ENCODE results near the gene RAP1GAP2.
A peak's percentile ranks its signal among the peaks of the same experiment; 100 is the strongest.

Gene RAP1GAP2

DNA sequence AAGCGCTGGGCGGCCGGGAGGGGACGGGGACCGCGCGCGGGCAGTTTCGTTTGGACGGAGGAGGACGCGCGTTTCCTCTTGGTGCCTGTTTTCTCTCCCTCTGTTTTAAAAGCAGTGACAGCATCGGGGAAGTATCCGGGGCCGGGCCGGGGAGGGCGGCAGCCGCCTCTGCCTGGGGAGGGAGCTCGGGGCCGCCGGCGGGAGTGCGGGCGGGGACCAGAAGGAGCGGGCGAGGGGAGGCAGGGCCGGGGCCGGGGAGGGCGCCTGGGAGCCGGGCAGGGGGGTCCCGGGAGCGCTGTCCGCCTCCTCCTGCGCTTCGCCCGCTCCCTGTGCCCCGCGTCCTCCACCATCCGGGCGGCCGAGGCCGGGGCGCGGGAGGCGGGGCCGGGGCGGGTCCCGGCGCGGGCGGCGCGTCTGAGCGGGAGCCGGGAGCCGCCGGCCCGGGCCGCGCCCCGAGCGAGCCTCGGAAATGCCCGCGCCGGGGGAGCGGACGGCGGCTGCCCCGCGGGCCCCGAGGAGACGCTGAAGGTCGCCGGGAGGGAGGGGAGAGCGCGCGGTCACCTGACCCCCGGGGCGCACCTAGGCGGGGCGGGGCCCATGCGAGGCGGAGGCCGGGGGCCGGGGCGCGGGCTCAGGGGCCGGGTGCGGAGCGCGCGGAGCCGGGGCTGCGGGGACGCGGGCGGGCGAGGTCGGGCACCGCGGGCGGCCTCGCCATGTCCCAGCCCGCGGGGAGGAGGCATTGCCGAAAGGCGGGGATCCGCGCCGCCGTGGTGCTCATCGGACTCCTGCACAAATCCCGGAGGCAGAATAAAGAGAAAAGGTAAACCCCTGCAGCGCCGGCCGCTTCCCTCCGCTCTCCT, 57.3 kb downstream of the RAP1GAP2 start:
- DNase-seq (ENCODE audit: low spot score): peak; percentile 81

DNA sequence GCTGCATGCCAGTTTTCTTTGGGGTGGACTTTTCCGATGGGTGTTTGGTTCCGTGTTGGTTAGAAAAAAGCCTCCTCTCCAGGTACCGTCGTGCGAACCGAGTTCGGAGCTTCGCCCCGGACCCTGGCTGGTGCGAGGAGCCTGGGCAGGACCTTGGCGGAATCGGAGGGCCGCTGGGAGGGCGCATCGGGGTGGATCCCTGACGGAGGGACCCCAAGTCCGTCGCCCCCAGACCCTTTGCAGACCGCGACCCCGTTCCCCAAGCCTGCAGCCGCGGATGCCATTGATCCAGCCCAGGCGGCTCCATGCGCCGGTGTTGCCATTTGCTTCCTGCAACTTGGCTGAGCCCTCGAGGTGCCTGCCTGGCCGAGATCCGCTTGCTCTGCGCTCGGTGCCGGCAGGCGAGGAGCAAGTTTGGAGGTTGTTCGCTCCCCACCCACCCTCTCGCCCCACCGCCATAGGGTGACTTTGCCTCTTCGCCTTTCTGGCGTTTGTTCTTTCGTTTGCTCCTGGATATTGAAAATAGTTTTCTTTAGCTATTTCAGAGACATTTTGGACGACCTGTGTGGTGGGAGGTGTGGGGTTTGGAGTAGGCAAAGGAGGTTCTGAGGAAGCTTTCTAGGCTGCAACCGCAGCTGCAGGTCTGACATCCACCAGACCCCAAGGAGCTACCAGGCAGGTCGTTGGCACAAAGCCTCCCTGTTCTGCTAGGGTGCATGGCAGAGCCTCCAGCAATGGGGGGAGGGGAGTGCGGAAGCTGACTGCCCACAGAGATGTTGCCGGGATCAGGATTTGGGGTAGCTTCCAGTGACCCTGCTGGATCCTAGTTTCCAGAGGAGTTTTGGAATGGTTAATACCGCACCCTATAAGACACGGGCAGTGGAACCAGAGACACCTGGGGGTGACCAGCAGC, 58.2 kb downstream of the RAP1GAP2 start:
- no peak for DNase-seq (ENCODE audit: low spot score)

DNA sequence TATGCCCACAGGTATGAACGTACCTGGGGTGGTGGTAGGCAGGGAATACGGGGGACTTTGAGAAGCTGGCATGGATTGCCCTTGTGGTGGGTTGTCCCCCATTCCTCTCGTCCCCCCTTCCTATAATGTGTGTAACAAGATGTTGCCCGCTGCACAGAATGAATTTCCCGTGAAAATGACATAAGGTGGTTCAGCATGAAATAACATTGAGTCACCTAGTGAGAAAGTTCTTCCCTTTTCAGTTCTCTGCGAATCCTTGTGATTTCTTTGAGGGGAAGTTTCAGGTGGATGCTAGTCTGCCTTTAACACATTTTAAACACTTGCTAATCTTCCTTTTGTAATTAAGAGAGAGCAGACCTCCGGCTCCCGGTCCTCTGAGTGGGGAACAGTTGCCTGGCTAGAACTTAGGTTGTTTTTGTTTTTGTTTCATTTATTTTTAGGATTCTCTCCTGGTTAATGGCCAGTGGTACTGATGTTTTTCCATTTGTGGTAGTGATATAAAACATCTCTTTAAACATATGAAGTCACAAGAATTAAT, 58.9 kb downstream of the RAP1GAP2 start:
- DNase-seq (ENCODE audit: low spot score): no peak

DNA sequence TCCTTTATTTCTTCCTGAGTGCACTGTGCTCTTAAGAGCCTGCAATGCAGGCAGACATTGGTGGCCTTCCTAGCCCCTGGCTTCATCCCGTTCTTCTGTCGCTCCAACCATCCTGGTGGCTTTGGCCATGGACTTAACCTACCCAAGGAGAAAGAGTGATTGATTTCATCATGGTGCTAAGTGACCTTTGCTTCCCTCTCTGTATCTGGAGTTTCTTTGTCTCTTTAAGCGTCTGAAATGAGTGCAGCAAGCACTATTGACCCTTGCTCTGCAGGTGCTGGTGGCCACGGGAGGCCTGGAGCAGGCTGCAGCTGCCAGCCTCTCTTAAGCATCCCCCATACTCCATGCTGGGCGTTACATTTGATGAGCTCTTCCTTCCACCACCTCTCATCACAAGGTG, 60.5 kb downstream of the RAP1GAP2 start:
- no peak for DNase-seq (ENCODE audit: low spot score)

DNA sequence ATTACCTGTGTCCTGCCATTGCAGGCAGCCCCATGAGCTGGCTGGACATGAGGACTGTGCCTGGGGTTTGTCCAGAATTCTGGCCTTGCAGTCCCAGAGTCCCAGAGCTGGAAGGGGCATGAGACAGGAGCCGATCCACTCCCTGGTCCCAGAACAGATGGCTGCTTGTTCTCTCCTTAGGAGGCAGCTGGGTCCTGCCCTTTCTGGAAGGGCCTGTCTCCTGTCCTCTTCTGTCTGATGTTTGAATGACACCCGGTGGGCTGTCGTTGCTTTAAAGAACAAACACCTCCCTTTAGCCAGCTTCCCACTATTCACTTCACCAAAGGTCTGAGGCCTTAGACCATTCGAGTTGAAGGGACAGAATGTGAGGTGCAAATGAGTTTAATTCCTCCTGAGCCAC, 63.8 kb downstream of the RAP1GAP2 start:
- DNase-seq (ENCODE audit: low spot score): no peak

DNA sequence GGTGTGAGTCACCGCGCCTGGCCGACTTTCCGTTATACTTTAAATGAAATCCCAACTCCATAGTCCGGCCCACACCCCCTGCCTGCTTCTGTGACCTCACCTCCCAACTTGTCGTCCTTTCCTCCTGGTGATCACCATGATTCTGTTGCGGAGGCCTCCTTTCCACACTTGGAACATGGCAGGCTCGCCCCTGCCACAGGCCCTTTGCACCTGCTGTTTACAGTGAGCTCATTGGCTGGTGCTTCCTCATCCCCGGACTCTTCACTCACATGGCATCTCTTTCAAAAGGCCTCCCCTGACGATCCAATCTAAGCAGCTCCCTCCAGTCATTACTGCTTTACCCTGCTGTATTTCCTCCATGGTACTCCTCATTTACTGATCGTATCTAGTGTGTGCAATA, 64.6 kb downstream of the RAP1GAP2 start:
- DNase-seq (ENCODE audit: low spot score): no peak

DNA sequence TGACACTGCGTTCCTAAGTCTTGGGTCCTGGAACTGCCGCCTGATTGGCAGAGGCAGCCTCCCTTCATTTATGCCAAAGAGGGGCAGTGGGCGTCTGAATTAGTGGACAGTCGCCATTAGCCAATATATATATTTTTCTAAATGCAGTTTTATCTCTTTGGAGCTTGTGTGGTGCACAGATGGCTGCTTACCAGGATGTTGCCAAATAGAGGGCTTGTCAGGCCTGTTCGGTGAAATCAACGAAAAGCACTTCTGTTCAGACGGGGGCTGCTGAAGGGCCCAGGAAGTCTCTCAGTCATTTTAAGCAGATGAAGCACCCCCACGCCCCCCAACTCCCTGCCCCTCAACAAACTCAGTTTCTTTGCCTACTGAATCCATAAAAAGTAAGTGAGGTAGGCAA, 66.0 kb downstream of the RAP1GAP2 start:
- DNase-seq (ENCODE audit: low spot score): no peak

DNA sequence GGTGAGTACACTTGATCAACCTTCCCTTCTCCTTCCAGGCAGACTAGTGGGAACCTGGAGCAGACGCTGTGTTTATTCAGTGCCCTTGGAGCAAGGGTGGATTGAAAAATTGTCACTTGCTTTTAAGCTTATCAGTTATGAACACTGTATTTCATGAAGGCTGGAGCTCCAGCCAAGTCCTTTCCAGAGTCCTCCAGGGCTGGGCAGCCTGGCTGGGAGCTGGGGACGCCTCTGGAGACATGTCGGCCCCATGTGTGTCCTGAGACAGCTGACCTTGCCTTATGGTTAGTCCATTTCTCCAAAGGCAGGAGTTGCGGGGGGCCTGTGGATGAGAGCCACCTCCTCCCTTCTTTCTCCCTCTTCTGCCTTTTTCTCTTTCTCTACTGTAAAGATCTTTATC, 67.0 kb downstream of the RAP1GAP2 start:
- DNase-seq (ENCODE audit: low spot score): no peak

DNA sequence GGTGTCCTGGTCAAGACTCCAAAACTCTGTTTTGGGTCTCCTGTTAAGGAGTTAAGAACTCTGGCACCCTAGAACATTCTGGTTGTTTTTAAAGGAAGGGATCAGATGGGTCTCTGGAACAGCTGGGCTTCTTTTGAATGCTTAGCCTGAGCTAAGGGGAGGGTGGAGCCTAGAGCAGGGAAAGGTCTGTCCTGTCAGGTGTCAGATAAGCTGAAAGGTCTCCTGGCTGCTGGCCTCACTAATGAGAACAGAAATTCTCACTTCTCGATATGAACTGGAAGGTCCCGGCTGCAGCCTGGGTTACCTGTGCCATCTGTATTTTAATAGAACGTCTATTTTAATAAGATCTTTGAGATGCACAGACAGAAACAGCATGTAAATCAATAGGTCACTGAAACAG, 69.0 kb downstream of the RAP1GAP2 start:
- no peak for DNase-seq (ENCODE audit: low spot score)

DNA sequence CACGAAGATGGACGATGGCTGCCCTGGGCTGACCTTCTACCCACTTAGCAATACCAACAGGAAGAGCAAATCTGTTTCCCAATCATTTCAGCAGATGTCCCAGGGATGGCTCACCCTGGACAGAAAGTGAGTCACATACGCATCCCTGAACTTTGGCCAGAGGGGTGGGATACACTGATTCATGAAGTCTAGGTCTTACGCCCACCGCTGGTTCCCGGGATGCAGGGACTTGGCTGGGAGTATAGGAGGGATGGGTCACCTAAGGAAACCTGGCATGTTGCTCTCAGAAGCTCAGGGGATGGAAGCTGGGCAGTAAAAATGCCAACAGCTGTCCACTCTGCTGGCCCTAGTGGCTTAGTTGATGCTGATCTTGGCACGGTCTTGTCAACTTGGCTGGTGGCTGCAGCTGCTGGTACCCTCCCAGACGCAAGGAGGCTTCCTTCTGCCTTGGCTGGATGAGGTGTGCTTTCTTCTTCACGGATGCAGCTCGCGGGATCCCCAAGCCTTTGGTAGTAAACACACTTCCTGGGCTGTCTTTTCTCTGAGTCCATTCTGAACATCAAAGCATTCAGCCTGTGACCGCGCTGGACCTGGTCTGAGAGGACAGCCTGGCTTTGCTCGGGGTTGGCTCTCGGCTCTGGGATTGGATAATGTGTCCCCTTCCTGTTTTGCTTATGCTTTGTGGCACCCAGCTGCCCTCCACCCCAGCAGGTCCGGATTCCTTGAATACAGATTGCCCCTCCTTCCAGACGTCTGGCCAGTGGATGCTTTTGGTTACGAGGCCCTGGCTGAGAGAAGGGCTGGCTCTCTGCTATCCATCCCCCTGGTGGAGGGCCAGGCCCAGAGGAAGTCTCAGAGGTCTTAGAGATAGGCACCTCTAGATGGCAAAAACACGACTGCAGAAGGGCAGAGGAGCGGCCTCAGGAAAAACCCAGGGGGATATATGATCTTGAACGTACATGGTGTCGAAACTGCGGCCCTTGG, 71.5 kb downstream of the RAP1GAP2 start:
- no peak for DNase-seq (ENCODE audit: low spot score)

DNA sequence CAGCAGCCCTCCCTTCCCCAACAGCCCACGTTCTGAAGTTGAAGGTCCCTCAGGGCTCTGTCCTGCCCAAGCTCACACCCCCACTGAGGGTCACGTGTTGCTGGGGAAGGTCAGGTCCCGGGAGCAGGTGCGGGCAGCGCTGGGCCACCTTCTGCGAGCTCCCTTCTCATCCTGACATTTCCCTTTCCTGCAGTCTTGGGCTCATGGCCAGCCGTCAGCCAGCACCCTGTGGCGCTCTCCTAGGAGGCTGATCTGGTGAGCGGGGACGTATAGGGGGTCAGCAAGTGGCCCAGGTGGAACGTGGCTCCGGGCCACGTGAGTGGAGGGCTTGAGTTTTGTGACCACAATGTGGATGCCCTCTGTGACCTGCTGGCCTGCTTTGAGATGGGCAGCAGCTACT, 73.4 kb downstream of the RAP1GAP2 start:
- DNase-seq (ENCODE audit: low spot score): no peak

DNA sequence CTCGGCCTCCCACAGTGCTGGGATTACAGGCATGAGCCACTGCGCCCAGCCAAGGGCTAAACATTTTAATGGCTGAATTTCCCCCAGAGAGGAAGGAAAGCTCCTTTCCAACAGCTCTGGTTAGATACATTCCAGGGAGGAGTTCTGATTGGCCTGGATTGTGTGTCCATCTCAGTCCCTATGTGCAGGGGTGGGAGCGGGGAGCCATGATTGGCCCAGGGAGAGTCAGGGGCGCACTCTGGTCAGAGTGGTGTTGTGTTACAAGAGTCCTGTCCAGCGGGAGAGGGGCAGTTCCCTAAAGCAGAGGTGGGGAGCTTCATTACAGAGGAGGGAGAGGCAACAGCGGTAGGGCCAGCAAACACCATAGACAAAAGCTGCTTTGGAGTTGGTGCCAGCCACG, 75.0 kb downstream of the RAP1GAP2 start:
- DNase-seq (ENCODE audit: low spot score): no peak

DNA sequence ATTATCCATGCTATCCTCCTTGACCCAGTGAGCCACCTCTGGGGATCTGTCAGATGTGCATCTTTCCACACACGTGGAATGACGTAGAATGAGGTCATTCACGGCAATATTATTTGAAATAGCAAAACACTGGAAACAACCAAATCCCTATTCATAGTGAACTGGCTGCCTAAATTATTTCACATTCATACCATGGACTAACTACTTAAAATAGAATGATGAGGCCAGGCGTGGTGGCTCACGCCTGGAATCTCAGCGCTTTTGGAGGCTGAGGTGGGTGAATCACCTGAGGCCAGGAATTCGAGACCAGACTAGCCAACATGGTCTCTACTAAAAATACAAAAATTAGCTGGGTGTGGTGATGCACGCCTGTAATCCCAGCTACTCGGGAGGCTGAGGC, 75.5 kb downstream of the RAP1GAP2 start:
- no peak for DNase-seq (ENCODE audit: low spot score)

DNA sequence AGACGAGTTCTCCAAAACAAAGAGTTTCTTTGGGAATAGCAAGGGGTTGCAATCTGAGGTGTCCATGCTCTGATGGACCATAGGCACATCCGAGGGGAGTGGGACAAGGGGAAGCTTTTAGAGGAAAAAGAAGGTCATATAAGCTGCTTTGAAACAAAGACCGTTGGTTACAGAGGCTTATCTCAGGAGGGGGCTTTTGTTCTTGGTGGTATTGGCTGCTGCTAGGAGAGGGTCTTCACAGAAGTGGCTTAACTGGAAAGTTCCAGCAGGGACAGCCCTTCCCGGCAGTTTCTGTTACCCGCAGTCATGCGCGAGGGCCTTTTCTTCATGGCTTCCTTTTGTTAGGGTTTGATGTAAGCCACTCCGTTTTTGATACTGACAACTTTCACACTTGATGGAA, 76.0 kb downstream of the RAP1GAP2 start:
- no peak for DNase-seq (ENCODE audit: low spot score)

DNA sequence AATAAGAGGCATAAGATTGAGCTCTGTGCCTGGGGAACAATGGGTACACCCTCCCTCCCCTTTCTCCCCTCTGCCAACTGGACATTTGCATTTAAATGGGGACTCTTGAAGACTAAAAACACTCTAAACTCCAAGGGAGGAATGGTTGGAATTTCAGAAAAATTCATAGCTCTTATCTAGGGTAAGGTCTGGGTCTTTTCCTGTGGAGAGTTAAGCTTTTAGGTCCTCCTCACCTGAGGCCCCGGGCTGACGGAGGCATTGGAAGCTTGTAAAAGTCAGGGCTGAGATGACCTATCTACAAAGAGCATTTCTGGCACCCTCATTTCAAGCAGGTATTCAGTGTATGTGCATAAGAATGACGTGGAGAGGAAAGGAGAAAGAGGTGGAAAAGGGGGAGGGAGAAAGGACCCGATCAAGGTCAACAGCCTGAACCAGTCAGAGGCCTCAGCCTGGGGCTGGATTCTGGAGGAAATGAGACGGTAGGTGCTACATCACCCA, 78.0 kb downstream of the RAP1GAP2 start:
- DNase-seq (ENCODE audit: low spot score): no peak

DNA sequence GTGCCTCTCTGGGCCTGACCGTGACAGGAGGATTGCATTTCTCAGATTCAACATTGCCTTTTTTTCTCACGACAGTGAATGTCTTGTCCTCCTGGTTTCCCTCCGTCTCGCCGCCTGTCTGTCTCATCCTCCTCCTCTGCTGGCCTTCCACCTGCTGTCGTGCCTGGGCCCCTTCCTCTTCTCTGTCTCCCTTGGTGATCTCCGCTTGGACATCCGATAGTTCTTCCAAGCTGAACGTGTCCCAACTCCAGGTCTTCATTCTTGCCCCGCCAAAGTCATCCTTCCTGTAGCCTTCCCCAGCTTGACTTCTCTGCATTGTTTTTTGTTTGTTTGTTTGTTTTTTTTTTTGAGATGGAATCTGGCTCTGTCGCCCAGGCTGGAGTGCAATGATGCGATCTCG, 79.4 kb downstream of the RAP1GAP2 start:
- DNase-seq (ENCODE audit: low spot score): no peak

DNA sequence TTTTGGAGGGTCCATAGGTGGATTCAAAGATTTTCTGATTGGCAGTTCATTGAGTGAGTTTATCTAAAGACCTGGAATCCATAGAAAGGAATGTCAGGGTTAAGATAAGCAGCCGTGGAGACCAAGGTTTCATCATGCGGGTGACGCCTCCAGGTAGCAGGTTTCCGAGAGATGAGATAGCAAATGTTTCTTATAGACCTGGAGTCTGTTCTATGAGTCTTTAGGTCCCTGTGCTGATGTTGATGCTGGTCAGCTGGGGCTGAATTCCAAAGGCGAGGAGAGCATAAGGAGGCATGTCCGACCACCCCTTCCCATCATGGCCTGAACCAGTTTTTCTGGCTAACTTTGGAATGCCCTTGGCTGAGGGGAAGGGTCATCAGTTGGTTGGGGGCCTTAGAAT, 80.2 kb downstream of the RAP1GAP2 start:
- DNase-seq (ENCODE audit: low spot score): no peak

DNA sequence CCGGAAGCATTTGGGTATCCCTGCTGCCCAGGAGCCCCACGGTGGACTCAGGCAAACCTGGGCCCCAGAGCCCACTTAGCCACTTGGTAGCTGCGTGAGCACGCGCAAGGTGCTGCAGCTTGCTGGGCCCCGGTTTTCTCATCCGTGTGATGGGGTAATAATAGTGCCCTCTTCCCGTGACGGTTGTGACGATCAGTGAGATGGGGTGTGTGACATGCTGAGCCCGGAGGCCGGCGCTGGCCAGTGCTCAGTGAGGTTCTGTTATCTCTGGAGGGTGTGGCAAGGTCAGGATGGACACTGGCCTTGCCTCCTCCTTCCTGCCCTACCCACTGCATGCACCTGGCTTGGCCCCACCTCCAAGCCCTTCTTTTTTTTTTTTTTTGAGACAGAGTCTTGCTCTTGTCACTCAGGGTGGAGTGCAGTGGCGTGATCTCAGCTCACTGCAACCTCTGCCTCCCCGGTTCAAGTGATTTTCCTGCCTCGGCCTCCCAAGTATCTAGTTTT, 82.6 kb downstream of the RAP1GAP2 start:
- no peak for DNase-seq (ENCODE audit: low spot score)

DNA sequence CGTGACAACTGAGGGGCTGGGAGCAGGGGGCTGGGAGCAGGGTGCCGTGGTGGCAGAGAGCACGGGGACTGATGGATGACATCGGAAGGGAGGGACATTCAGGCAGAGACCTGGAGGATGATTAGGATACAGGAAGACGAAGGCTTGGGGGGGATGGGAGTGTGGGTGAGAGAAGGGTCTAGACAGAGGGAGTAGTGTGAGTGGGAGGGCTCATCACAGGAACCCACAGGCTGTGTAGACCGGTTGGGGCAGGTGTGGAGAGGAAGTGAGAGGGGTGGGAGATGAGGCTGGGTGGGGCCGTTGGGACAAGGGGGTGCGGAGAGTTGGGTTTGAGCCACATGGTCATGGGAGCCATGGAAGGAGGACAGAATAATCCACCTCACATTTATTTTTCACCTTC, 83.8 kb downstream of the RAP1GAP2 start:
- no peak for DNase-seq (ENCODE audit: low spot score)

DNA sequence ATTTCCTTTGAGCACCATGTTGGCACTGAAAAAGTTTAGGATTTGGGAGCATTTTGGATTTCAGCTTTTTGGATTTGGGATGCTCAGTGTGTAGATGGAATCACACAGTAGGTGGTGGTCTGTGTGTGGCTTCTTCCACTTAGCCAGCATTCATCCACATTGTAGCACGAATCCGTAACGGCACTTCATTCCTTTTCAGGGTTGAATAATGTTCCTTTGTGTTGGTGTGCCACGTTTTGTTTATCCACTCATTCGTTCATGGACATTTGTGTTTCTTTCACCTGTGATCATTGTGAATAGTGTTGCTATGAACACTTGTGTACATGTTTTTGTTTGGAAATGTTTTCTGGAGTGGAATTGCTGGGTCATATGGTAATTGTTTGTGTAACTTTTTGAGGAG, 85.1 kb downstream of the RAP1GAP2 start:
- no peak for DNase-seq (ENCODE audit: low spot score)

DNA sequence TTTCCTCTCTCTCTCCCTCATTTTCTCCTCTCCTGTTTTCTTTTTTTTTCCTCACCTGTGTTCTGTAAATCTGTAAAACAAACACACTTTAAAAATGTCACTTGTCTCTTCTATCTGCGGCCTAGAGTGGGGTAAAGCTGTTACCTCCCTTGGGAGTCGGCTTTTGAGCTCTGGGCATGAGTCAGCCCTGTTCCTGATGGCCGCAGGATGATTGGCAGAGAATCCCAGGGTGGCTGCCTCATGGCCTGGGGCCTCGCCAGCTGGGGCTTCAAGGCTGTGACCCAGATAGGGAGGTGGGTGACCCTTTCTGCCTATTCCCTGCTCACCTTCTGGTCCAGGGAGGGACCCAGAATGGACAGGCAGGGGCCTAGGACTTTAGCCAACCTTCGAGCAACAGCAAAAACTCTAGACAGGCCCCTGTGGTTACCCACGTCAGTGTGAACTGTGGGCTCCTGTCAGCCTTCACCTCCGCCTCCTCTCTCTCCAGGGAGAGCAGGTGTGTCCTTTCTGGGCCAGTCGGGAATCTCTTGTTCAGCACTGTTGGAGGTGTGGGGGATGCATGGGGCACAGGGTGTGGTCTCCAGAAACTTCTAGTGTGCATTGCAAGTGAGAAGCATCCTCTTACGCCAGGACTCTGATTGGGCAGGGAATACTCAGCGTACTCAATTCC, 87.4 kb downstream of the RAP1GAP2 start:
- peak; percentile 52 for DNase-seq (ENCODE audit: low spot score)
